GM21717 (cell line): ENCODE results near the gene USP5.

Experiments used
- ATAC-seq: cut with Tn5 transposase; IDR thresholded peaks from one replicate; pipeline ENCODE4 v1.9.1; 2021; ENCODE audit warnings: mild to moderate bottlenecking, moderate library complexity; ENCODE audit not compliant: unreplicated experiment

USP5 gene, protein sequence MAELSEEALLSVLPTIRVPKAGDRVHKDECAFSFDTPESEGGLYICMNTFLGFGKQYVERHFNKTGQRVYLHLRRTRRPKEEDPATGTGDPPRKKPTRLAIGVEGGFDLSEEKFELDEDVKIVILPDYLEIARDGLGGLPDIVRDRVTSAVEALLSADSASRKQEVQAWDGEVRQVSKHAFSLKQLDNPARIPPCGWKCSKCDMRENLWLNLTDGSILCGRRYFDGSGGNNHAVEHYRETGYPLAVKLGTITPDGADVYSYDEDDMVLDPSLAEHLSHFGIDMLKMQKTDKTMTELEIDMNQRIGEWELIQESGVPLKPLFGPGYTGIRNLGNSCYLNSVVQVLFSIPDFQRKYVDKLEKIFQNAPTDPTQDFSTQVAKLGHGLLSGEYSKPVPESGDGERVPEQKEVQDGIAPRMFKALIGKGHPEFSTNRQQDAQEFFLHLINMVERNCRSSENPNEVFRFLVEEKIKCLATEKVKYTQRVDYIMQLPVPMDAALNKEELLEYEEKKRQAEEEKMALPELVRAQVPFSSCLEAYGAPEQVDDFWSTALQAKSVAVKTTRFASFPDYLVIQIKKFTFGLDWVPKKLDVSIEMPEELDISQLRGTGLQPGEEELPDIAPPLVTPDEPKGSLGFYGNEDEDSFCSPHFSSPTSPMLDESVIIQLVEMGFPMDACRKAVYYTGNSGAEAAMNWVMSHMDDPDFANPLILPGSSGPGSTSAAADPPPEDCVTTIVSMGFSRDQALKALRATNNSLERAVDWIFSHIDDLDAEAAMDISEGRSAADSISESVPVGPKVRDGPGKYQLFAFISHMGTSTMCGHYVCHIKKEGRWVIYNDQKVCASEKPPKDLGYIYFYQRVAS

DNA sequence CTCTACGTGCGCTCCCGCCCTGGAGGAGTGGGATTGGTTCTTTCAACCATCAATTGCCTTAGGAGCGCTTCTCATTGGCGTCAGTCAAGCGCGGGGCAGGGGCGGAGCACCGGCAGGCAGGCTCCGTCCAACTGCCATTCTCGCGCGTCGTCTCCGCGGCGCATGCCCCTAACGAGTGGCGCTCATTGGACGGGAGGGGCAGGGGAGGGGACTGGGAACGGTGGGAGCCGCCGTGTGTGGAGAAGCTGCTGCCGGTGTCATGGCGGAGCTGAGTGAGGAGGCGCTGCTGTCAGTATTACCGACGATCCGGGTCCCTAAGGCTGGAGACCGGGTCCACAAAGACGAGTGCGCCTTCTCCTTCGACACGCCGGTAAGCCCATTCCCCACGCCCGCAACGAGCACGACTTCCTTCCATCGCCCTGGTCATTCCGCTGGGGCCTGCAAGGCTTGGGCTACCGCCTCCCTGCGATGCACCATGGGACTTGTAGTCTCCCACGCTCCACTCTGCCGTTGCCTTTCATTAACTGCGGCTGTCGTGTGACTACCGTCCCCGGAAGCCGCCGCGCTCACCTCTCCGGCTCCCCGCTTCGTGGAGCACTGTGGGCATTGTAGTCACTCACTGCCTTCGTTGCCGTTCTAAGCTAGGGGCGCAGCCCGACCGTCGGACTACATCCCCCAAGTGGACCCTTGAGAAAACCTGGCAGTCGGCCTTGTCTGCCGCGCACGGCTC, at the start of gene USP5:
Gene USP5, plus strand, starts transcription at position 230 of the 730 bp plus-strand sequence. Its CDS starts 30 bp downstream, at position 260.
- ATAC-seq, result peak; percentile 73

DNA sequence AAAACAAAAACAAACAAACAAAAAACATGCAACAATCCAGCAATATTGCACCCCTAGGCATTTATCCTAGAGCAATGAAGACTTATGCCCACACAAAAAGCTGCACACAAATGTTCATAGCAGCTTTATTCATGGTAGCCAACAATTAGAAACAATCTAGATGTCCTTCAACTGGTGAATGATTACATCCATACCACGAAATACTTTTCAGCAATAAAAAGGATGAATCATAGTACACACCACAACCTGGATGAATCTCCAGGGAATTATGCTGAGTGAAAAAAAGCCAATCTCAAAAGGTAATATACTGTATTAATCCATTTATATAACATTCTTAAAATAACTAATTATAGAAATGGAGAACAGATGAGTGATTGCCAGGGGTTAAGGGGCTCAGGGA, 44.8 kb upstream of the USP5 start:
- ATAC-seq, result no peak

DNA sequence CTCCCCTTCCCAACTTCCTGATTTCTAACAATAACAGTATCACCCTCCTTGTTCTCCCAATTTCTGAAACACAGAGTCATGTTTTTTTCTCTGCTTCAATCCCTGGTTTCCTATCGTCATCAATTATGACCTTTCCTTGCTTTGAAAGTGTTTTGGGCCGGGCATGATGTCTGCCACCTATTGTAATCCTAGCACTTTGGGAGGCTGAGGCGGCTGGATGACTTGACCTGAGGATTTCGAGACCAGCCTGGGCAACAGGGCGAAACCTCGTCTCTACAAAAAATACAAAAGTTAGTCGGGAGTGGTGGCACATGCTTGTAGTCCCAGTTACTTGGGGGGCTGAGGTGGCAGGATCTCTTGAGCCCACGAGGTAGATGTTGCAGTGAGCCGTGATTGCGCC, 42.9 kb upstream of the USP5 start:
- no peak for ATAC-seq

DNA sequence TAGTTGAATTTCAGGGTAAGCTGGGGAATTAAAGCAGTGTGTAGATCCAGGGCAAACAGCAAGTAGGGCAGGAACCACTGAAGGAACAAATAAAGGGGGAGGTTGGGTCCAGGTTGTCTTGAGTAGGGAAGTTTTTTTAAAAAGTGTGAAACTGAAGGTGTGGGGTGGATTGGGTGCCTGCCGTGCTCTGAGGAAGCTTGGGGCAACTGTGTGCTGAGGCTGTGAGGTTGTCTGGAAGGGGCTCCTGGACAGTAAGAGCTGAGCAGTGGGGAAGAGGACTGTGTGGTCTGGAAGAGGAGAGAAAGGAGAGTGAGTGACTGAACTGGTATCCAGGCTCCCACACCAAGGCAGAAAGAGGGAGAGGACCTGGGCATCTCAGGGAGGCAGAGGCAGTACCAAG, 41.2 kb upstream of the USP5 start:
- ATAC-seq, result no peak

GRCh38 chr12:6813363-6813762, 38.6 kb upstream of the USP5 start:
- ATAC-seq, result no peak

DNA sequence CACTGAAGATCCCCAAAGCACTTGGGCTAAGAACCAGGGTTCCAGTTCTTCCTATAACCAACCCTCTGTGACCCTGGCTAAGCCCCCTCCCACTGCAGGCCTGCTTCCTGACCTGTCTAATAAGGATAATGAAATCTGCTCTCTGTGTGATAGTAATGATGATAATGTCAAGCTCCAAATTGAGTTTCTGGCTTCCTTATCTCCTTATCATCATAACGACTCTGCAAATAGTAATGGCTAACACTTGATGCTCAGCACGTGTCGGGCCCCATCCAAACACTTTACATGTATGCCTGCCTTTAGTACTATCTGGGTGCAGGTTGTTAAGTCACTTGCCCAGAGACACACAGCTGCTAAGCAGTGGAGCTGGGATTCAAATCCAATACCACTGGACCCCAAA, 35.4 kb upstream of the USP5 start:
- no peak for ATAC-seq

DNA sequence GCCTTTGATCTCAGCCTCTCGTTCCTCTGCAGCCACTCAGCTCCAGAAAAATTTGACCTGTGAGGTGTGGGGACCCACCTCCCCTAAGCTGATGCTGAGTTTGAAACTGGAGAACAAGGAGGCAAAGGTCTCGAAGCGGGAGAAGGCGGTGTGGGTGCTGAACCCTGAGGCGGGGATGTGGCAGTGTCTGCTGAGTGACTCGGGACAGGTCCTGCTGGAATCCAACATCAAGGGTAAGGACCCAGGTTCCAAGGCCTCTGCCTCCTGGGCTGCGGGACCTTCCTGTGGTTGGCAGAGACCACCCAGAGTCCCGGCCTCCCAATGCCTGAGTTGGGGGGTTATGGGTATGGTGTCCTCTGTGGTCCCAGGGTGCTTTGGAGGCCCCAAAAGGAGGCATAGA, 34.9 kb upstream of the USP5 start:
- ATAC-seq, result no peak

DNA sequence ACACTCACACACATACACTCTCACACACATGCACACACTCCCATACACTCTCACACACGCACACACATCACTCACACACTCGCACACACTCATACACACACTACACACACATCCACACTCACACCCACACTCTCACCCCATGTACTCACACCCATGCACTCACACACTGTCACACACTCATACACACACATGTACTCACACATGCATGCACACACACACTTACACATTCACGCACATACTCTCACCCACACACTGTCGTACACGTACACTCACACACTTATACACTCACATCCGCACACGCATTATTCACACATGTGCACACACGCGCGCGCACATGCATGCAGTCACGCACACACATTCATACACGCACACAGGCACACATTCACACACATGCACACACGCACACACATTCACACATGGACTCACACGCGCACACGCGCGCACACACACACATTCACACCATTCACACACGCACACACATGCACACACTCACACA, 34.2 kb upstream of the USP5 start:
- ATAC-seq, result no peak

- ATAC-seq, result no peak
Observed at GRCh38 chr12:6818222-6818621, 33.7 kb upstream of the USP5 start.

DNA sequence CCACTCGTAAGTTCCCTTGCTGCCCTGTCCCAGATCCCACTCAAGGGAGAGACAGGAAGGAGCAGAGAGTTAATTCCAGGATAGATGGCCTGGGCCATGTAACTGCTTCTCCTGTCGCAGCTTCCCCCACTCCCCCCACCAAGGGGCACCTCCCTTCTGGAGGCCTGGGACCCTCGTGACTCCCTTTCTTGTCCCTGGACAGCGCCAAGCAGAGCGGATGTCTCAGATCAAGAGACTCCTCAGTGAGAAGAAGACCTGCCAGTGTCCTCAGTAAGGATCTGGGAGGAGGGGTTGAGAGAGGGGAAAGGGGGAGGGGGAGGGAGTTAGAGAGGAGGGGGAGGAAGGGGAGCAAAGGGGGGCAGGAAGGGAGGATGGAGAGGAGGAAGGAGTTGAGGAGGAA, 33.3 kb upstream of the USP5 start:
- ATAC-seq, result no peak

GRCh38 chr12:6819106-6820030, 32.6 kb upstream of the USP5 start:
- no peak for ATAC-seq

DNA sequence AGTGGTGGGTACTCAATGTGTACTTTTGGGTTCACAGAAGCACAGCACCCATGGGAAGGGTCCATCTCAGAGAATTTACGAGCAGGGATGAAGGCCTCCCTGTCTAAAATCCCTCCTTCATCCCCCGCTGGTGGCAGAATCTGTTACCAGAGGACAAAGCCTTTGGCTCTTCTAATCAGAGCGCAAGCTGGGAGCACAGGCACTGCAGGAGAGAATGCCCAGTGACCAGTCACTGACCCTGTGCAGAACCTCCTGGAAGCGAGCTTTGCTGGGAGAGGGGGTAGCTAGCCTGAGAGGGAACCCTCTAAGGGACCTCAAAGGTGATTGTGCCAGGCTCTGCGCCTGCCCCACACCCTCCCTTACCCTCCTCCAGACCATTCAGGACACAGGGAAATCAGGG, 31.8 kb upstream of the USP5 start:
- no peak for ATAC-seq

DNA sequence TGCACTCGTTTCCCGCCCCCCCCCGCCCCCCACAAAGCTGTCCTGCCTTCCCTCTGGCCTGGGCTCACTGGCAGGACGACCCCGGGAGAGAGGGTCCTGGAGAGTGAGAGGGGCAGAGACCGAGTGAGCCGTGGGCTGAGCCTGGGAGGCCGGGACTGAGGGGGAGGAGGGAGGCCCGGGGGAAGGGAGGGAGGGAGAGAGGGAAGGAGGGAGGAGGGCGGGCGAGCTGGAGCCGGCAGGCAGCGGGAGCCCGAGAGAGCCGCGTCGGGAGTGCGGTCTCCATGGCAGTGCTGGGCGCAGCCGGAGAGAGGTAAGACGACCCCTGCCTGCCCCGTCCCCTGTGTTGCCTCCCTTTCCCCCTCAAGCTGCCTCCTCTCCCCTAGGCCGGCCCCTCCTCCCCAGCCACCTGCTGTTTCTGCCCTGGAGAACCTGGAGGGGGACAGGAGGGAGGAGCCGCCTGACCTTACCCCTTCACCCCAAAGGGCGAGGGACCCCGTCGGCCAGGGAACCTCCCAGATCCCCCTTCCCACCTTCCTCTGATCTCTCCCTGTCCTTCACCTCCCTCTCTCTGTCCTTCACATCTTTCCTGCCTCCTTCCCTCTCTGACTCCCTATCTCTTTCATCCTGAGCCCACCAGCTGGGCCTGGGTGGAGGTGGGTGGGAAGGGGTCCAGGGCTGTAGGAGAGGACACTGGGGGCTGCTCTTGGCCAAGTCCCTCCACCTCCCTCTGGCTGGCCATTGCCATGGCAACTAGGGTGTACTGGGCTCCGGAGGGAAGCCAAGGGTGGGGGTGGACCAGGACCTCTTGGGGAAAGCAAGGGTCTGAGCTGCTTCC, 30.1 kb upstream of the USP5 start, which contains the start of gene GPR162:
Gene GPR162, plus strand, starts transcription at position 231 of the 835 bp plus-strand sequence. CDS start 2,078 bp downstream, outside the sequence.
- no peak for ATAC-seq

DNA sequence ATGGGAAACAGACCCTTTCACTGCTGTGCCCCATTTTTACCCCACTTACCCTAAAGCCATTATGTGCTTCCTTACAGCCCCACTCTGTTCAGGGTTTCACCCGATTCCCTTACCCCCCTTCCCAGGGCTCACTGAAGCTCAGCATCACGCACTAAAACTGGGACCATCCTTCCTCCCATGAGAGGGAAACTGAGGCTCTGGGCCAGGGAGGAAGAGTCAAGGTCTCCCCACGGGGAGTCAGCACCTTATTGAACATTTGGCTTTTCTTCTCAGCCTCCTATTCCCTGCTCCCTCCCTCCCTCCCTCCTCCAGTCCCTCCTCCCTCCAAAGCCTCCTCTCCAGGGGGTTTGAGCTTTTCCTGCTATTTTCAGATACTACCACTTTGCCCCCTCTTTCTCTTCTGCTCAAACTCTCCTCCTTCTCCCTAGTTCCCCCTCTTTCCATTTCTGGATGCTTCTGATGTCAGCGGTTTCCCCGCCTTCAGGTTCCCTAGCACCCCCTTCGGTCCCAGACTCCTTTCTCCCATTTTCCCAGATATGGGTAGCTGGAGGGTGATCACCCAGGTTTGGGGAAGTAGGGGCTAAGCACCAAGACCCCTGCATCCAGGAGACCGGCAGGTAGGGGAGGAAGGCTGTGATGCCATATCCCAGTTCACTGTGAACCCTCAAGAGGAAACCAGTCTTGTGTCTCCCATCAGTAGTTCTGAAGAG, 29.4 kb upstream of the USP5 start:
- no peak for ATAC-seq

DNA sequence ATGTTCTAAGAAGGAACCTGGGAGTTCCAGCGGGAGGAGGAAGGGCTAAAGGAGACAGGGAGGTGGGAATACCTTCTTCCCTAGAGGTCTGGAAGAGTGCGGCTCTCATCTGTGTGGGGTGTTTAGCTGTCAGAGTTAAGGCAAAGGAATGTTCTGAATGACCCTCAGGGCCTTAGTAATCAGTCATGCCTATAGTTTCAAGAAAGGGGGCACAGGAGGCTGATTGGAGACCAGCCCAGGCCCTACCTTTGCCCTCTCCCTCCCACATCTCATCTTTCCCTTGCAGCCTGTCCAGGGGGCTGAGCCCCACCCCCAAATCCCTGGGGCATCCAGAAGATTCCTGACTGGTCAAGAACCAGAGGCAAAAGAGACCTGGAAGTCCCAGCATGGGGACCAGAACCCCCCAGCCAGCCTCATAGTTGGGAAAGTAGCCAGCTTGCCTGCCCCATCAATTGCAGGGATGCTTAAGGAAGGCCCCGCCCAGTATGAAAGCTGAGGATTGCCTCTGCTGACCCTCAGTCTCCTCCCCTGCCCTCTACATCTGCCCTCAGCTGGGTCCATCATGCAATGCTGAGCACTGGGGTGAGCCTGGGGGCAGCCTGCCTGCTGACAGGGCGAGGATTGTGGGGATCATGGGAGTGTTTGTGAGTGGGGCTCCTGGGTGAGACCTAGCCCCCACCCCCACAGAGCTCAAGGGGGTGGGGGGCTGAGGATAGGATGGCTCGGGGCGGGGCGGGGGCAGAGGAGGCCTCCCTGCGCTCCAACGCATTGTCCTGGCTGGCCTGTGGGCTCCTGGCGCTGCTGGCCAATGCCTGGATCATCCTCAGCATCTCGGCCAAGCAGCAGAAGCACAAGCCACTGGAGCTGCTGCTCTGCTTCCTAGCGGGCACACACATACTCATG, 28.5 kb upstream of the USP5 start:
- ATAC-seq, result no peak

- no peak for ATAC-seq
Observed at GRCh38 chr12:6824085-6824775, 27.7 kb upstream of the USP5 start.

GRCh38 chr12:6824901-6825381, 27.0 kb upstream of the USP5 start:
- ATAC-seq, result no peak
